Astrocyte (in vitro differentiated cells and primary cell): ENCODE measurements around the gene ALOXE3. TPM values are rescaled to one million over a fixed set of nuclear protein-coding genes. Genes with fewer than 3 reads are reported as not detected.

ENCODE experiments used
- DNase-seq: peaks from one replicate; pipeline ENCODE4 v3.0.0-alpha.2; 2010; ENCODE audit warnings: low read depth
- FAIRE-seq: peaks from 2 replicates; lab custom pipeline; 2011; peaks lifted over from hg19 to GRCh38; lab: Jason Lieb, UNC
- H2AFZ ChIP-seq: 2 replicates; pipeline ENCODE4 v1.6.0; 2012; ENCODE audit warnings: low read depth, low read length, inconsistent platforms
- H3K27ac ChIP-seq: 2 replicates; pipeline ENCODE4 v1.5.1; 2011; ENCODE audit warnings: low read depth, low read length, inconsistent platforms
- H3K27me3 ChIP-seq: 2 replicates; pipeline ENCODE4 v1.6.0; 2011; ENCODE audit warnings: low read length, inconsistent platforms; ENCODE audit not compliant: insufficient read depth
- H3K36me3 ChIP-seq: 2 replicates; pipeline ENCODE4 v1.5.1; 2011; ENCODE audit warnings: low read length, inconsistent platforms; ENCODE audit not compliant: insufficient read depth
- H3K4me1 ChIP-seq: 2 replicates; pipeline ENCODE4 v1.5.1; 2011; ENCODE audit warnings: low read length, inconsistent platforms; ENCODE audit not compliant: insufficient read depth
- H3K4me2 ChIP-seq: 2 replicates; pipeline ENCODE4 v1.6.0; 2012; ENCODE audit warnings: low read length, inconsistent platforms
- H3K4me3 ChIP-seq: 2 replicates; pipeline ENCODE4 v1.5.1; 2011; ENCODE audit warnings: low read depth, mild to moderate bottlenecking, low read length, inconsistent platforms; ENCODE audit not compliant: insufficient read depth
- H3K79me2 ChIP-seq: 2 replicates; pipeline ENCODE4 v1.6.0; 2012; ENCODE audit warnings: mild to moderate bottlenecking, low read length, inconsistent platforms; ENCODE audit not compliant: insufficient read depth
- H3K9ac ChIP-seq: 2 replicates; pipeline ENCODE4 v1.6.0; 2012; ENCODE audit warnings: mild to moderate bottlenecking, low read length, inconsistent platforms
- H3K9me3 ChIP-seq: 2 replicates; pipeline ENCODE4 v1.5.1; 2012; ENCODE audit warnings: low read depth, mild to moderate bottlenecking, low read length, inconsistent platforms; ENCODE audit not compliant: insufficient read depth
- H4K20me1 ChIP-seq: 2 replicates; pipeline ENCODE4 v1.6.0; 2012; ENCODE audit warnings: low read length, inconsistent platforms; ENCODE audit not compliant: insufficient read depth
- H3K27ac Mint-ChIP-seq: one replicate; pipeline ENCODE4 v1.8.0; 2021; ENCODE audit warnings: mild to moderate bottlenecking, mixed read lengths; ENCODE audit not compliant: unreplicated experiment
- H3K27me3 Mint-ChIP-seq: one replicate; pipeline ENCODE4 v1.8.0; 2021; ENCODE audit warnings: low read depth, mixed read lengths; ENCODE audit not compliant: unreplicated experiment
- H3K36me3 Mint-ChIP-seq: one replicate; pipeline ENCODE4 v1.8.0; 2021; ENCODE audit warnings: low read depth, mixed read lengths; ENCODE audit not compliant: unreplicated experiment
- H3K4me1 Mint-ChIP-seq: one replicate; pipeline ENCODE4 v1.8.0; 2021; ENCODE audit warnings: low read depth, mixed read lengths; ENCODE audit not compliant: unreplicated experiment
- H3K4me3 Mint-ChIP-seq: one replicate; pipeline ENCODE4 v1.8.0; 2021; ENCODE audit warnings: mild to moderate bottlenecking, moderate library complexity, mixed read lengths; ENCODE audit not compliant: unreplicated experiment
- H3K9me3 Mint-ChIP-seq: one replicate; pipeline ENCODE4 v1.8.0; 2021; ENCODE audit warnings: mild to moderate bottlenecking, mixed read lengths; ENCODE audit not compliant: unreplicated experiment
- CTCF ChIP-seq: IDR thresholded peaks from 2 replicates; pipeline ENCODE4 v1.5.1; 2011; ENCODE audit warnings: low read depth, mild to moderate bottlenecking, inconsistent platforms, low read length, moderate library complexity; ENCODE audit not compliant: insufficient read depth
- EZH2 ChIP-seq: IDR thresholded peaks from 2 replicates; pipeline ENCODE4 v1.6.1; 2012; ENCODE audit warnings: mild to moderate bottlenecking, low read length, inconsistent platforms; ENCODE audit not compliant: insufficient read depth
- total RNA-seq: library from RNA; stranded (reverse); gene quantifications from 2 replicates; pipeline ENCODE4 v1.2.1, GENCODE V29; 2021

ALOXE3 gene
- total RNA-seq, 1 donor from 2014 or later, result 0.82 TPM

- Histone ChIP-seq H3K9ac (peak overlapping the region; percentile 9), H3K36me3 (peaks cover 11% of the 10 kb centered on the region), H3K27me3 (no peaks in the 10 kb centered on the region), H3K4me1 (peaks cover 53% of the 10 kb centered on the region), H3K27ac (no peak overlapping the region), H3K79me2 (peaks cover 34% of the 10 kb centered on the region), H2AFZ (no peak overlapping the region), H3K9me3 (no peaks in the 10 kb centered on the region), H3K4me3 (no peak overlapping the region), H4K20me1 (peaks cover 37% of the 10 kb centered on the region), H3K4me2 (no peak overlapping the region)
- H3K36me3 Mint-ChIP-seq, result peaks cover 2% of the 10 kb centered on the region
- DNase-seq (no peak), FAIRE-seq (no peak)
- no peak for TF ChIP-seq EZH2
- no peak for TF ChIP-seq CTCF
- H3K27me3 Mint-ChIP-seq, result no peaks in the 10 kb centered on the region
- H3K27ac Mint-ChIP-seq, result no peak overlapping the region
- H3K4me3 Mint-ChIP-seq, result peak overlapping the region; percentile 16
- H3K4me1 Mint-ChIP-seq, result peaks cover 26% of the 10 kb centered on the region
- H3K9me3 Mint-ChIP-seq, result no peaks in the 10 kb centered on the region
These were observed 41.3 kb upstream of the ALOXE3 start for GRCh38 chr17:8159459-8160223.

- peak overlapping the region; percentile 36 for H3K27ac Mint-ChIP-seq
- no peak for TF ChIP-seq CTCF
- H3K4me3 Mint-ChIP-seq, result no peak overlapping the region
- Histone ChIP-seq H3K4me2 (no peak overlapping the region), H3K36me3 (peaks cover 11% of the 10 kb centered on the region), H3K27ac (no peak overlapping the region), H3K9ac (no peak overlapping the region), H3K4me1 (peaks cover 52% of the 10 kb centered on the region), H3K27me3 (no peaks in the 10 kb centered on the region), H3K4me3 (no peak overlapping the region), H2AFZ (no peak overlapping the region), H4K20me1 (peaks cover 37% of the 10 kb centered on the region), H3K79me2 (peaks cover 34% of the 10 kb centered on the region), H3K9me3 (no peaks in the 10 kb centered on the region)
- H3K36me3 Mint-ChIP-seq, result peaks cover 2% of the 10 kb centered on the region
- FAIRE-seq (no peak), DNase-seq (no peak)
- no peaks in the 10 kb centered on the region for H3K9me3 Mint-ChIP-seq
- H3K27me3 Mint-ChIP-seq, result no peaks in the 10 kb centered on the region
- H3K4me1 Mint-ChIP-seq, result peaks cover 27% of the 10 kb centered on the region
These were observed 40.7 kb upstream of the ALOXE3 start for GRCh38 chr17:8159032-8159400.
